GM21423 (cell line): ENCODE results near the gene PKN1.
"Not testable (repeated sequence)": the region's sequence is repeated elsewhere in the genome, so short reads cannot be mapped to it uniquely, and the experiment has no call there.

Source experiments
- ATAC-seq: cut with Tn5 transposase; IDR thresholded peaks from one replicate; pipeline ENCODE4 v1.9.1; 2021; ENCODE audit warnings: mild to moderate bottlenecking, moderate library complexity; ENCODE audit not compliant: unreplicated experiment

Gene PKN1

DNA sequence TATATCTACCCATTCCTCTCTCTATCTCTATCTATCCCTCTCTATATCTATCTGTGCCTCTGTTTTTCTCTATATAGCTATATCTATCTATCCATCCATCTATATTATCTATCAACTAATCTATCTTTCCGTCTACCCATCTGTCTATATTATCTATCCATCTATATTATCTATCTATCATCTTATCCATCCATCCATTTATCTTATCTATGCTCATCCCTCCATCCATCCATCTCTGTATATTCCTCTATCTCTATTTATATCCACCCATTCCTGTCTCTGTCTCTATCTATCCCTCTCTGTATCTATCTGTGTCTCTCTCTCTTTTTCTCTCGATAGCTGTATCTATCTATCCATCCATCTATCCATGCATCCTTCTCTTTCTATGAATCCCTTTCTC lies 27.8 kb downstream of the PKN1 start:
- ATAC-seq = no peak

DNA sequence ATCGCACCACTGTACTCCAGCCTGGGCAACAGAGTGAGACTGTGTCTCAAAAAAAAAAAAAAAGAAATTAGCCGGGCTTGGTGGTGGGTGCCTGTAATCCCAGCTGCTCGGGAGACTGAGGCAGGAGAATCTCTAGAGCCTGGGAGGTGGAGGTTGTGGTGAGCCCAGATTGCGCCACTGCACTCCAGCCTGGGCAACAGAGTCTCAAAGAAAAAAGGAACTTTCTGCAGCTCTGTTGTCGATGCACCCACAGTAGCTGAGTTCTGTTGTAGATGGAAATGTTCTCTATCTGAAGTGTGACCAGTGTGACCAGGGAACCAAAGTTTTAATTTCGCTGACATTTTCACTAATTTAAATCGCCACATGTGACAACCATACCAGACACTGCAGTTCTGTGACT lies 29.3 kb downstream of the PKN1 start:
- ATAC-seq = not testable (repeated sequence)

- no peak for ATAC-seq
These were observed 30.6 kb downstream of the PKN1 start for GRCh38 chr19:14463747-14464146.

DNA sequence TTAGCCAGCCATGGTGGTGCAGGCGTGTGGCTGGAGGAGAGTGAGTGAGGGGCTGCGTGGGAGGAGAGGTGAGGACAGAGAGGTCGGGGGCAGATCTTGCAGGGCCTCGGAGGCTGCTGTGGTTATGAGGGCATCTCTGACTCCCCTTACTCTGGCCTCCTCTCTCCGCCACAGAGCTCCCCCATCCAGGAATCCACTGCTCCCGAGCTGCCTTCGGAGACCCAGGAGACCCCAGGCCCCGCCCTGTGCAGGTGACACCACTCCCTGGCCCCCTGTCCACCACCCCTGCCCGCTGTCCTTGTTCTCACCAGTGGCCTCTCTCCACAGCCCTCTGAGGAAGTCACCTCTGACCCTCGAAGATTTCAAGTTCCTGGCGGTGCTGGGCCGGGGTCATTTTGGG lies 34.3 kb downstream of the PKN1 start:
- no peak for ATAC-seq

- ATAC-seq = no peak
These were observed 34.7 kb downstream of the PKN1 start for GRCh38 chr19:14467816-14468215.

DNA sequence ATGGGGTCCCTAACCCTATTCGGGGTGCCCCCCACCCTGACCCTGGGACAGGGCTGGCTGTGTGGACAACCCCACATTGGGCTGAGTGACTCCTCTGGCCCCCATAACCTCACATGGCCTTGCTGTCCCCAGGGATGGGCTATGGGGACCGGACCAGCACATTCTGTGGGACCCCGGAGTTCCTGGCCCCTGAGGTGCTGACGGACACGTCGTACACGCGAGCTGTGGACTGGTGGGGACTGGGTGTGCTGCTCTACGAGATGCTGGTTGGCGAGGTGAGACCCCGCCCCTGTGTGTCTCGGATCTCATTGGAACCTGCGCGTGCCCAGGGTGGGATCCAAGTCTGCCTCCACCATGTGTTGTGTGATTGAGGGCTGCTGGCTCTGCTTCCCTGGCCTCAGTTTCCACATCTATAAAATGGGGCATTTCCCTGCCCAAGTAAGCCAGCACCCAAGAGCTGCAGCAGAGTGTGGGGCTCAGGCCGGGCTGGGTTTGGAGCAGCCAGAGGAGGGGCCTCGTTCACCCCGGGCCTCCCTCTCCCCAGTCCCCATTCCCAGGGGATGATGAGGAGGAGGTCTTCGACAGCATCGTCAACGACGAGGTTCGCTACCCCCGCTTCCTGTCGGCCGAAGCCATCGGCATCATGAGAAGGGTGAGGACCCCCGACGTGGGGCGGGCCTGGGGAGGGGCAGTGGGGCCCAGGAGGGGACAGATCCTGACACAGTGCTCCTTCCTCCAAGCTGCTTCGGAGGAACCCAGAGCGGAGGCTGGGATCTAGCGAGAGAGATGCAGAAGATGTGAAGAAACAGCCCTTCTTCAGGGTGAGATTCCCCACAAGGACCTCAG lies 37.1 kb downstream of the PKN1 start:
- no peak for ATAC-seq

- no peak for ATAC-seq
These were observed 38.5 kb downstream of the PKN1 start for GRCh38 chr19:14471436-14472187.

DNA sequence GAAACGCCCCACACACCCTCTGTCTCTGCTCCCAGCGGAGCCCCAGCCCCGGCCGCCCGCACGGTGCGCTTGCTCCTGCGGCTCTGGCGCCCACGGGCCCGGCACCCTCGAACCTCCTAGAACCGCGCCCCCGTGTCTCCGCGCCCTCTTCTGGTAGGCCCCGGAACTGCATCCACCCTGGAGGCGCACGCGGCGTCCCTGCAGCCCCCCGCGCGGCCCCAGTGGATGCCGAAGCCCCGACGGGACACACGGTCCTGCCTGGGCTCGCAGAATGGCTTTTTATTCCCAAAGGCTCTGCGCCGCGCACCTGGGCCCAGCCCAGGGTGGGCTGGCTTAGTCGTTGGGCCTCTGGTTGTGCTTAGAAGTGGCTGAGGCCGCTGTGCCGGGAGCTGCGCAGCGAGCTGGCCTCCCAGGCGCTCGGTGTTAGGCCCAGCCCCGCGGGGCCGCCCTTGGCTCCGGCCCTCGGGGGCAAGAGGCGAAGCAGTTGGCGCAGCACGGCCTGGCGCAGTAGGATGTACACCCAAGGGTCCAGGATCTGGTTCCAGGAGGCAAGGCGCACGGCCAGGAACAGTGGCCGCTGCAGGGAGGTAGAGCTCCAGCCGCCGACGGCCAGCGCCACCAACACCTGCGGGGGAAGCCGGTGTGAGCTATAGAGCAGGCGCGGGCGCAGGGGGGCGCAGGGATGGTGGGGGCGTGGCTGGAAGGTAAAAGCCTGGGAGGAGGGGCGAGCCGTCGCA lies 39.3 kb downstream of the PKN1 start:
- no peak for ATAC-seq

DNA sequence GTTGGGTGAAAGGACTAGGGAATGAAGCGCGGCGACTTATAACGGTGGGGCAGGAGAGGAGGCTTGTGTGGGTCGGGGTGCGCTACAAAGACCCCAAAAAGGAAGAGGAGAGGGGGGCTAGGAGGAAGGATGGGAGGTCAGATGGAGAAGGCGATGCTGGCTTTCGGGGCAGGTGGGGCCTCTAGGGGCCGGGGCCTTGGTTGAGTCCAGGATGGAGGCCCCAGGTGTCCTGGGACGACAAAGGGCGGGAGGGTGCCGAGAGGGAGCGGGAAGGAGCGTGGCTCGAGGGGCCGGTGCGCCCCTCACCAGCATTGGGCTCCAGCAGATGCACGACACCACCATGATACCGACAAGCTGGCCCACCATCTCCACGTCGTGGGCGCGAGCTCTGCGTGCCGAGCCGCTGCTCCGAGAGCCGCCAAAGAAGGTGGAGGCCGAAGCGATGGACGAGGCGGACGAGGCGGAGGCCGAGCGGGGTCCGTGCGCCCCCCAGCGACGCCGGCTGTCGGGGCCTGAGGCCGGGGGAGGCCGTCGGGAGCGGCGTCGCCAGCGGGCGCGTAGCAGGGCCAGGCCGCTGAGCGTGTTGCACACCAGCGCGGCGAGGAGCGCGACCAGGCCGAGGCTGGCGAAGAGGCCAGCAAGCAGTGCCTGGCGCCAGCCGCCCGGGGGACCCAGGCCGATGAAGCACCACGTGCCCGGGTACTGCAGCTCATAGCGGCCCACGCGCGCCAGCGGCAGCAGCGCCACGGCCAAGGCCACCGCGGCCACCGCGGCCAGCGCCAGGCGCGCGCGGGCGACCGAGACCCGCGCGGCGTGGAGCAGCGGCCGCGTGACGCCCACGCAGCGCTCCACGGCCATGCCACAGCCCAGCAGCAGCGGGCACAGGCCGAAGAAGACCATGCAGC lies 40.2 kb downstream of the PKN1 start:
- no peak for ATAC-seq

- ATAC-seq = no peak
These were observed 41.0 kb downstream of the PKN1 start for GRCh38 chr19:14473978-14474578.

- ATAC-seq = no peak
These were observed 41.7 kb downstream of the PKN1 start for GRCh38 chr19:14474827-14475226.

- no peak for ATAC-seq
These were observed 42.4 kb downstream of the PKN1 start, which contains the start of gene PTGER1 for GRCh38 chr19:14475251-14476073. PTGER1 (minus strand) TSS chr19:14475354; CDS start chr19:14474320, 1,034 bp downstream.

GRCh38 chr19:14476327-14476672 lies 43.2 kb downstream of the PKN1 start:
- ATAC-seq = no peak

GRCh38 chr19:14476673-14477401 lies 43.7 kb downstream of the PKN1 start:
- ATAC-seq = no peak

- no peak for ATAC-seq
These were observed 44.5 kb downstream of the PKN1 start for GRCh38 chr19:14477418-14478112.

DNA sequence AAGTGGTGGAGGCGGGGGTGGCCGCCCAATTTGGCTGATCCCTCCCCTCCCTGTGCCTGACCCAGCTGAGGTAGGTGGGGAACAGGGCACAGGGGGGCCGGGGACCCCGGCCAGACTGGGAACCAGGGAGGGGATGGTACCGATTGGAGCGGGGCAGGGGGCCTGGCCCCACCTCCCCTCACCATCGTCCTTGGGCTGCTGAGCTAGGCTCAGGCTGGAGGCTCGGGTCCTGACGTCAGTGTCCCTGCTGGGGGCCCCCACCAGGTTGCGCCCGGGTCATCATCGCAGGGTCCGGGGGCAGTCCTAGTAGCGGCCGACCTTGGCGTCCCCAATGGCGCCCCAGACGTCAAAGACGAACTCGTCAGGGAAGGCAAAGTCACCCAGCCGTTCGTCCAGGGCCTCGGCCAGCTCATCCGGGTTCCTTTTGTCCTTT lies 45.0 kb downstream of the PKN1 start:
- ATAC-seq = no peak

DNA sequence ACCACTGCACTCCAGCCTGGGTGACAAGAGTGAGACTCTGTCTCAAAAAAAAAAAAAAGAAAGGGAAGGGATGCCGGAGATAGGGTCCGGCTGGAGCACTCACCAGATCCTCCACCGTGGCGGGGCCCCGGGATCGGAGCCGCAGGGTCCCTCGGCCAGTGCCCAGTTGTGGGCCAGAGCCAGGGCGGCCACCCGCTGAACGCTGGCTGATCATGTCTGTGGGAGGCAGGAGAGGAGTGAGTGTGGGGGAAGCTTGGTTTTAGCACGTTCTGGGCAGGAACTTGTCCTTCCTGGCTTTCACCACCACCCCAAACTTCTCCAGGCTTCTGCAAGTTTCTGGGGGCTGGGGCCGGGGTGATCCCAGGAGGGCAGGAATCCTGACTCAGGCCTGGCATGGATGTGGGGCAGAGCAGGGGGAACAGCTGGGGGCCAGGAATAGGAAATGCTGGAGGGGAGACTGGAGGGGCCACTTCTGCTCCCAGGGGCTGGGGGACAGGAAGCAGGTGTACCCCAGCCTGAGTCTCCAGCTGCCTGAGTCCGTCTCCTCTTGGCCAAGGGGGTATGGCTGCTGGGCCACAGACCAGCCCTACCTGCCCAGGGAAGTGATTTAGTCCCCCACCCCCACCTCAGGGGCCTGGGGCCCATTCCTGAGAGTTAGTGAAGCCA lies 46.3 kb downstream of the PKN1 start:
- no peak for ATAC-seq
